ENCODE data around the gene CCDC87. TPM values are rescaled to one million over a fixed set of nuclear protein-coding genes. Genes with fewer than 3 reads are reported as not detected.

Gene CCDC87
- total and polyA plus RNA-seq, 8 donors = 0.05 to 15.9 (median 0.29) TPM; not detected in 4

GRCh38 chr11:66566221-66566620 is 26.6 kb downstream of the CCDC87 start:
- Histone ChIP-seq H3K27me3 (peaks cover 0 to 6% (median 0%) of the 10 kb centered on the region in 3 donors), H3K4me3 (no peak overlapping the region), H3K4me1 (peaks cover 15 to 22% (median 20%) of the 10 kb centered on the region in 4 donors), H3K27ac (no peak overlapping the region), H3K9me3 (no peaks in the 10 kb centered on the region), H3K36me3 (peaks cover 0 to 47% (median 22%) of the 10 kb centered on the region in 4 donors)
- 88 to 95% (median 95%) methylated on average over 8 of the region's 8 CpGs for WGBS, 5 donors
- TF ChIP-seq POLR2A (IDR thresholded peaks at IDR 0.05) (no peak), CTCF (IDR thresholded peaks at IDR 0.05) (no peak), POLR2AphosphoS5 (IDR thresholded peaks at IDR 0.05) (no peak), EP300 (IDR thresholded peaks at IDR 0.05) (no peak)
- intact Hi-C loops (cut with DNase I; ENCODE audit: low total_unique reads) = no loop called here
- DNase-seq = no peak

DNA sequence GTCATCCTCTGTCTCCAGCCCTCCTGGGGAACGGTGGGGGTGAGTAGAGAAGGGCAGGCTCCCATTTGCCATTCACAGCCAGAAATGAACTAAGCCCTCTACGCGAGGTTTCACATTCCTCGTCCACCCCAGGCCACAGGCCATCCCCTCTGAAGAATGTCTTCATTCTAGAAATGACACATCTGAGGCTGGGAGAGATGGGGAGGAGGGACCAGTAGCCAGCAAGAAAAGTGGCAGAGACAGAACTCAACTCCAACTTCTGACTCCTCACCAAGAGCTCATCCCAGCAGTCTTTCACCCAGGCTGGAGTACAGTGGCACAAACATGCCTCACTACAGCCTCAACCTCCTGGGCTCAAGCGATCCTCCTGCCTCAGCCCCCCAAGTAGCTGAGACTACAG is 27.9 kb downstream of the CCDC87 start:
- H3K4me1 ChIP-seq = peaks cover 15 to 22% (median 20%) of the 10 kb centered on the region in 4 donors
- peaks cover 0 to 47% (median 22%) of the 10 kb centered on the region in 4 donors for H3K36me3 ChIP-seq
- TF ChIP-seq EP300 (IDR thresholded peaks at IDR 0.05) (no peak), CTCF (IDR thresholded peaks at IDR 0.05) (no peak), POLR2AphosphoS5 (IDR thresholded peaks at IDR 0.05) (no peak), POLR2A (IDR thresholded peaks at IDR 0.05) (no peak)
- intact Hi-C loops (cut with DNase I; ENCODE audit: low total_unique reads) = no loop called here
- no peak overlapping the region for H3K4me3 ChIP-seq
- DNase-seq = no peak
- H3K27me3 ChIP-seq = peaks cover 0 to 6% (median 0%) of the 10 kb centered on the region in 3 donors
- H3K9me3 ChIP-seq = no peaks in the 10 kb centered on the region
- no peak overlapping the region for H3K27ac ChIP-seq
- WGBS, 5 donors = 85 to 91% (median 91%) methylated on average over 5 of the region's 5 CpGs

- Histone ChIP-seq H3K9me3 (no peaks in the 10 kb centered on the region), H3K27ac (no peak overlapping the region), H3K4me1 (peaks cover 15 to 24% (median 22%) of the 10 kb centered on the region in 4 donors), H3K4me3 (no peak overlapping the region), H3K36me3 (peaks cover 0 to 47% (median 22%) of the 10 kb centered on the region in 4 donors), H3K27me3 (peaks cover 0 to 7% (median 0%) of the 10 kb centered on the region in 3 donors)
- TF ChIP-seq POLR2A (IDR thresholded peaks at IDR 0.05) (no peak), EP300 (IDR thresholded peaks at IDR 0.05) (no peak), POLR2AphosphoS5 (IDR thresholded peaks at IDR 0.05) (no peak), CTCF (IDR thresholded peaks at IDR 0.05) (no peak)
- WGBS, 5 donors = 89 to 96% (median 93%) methylated on average over 13 to 14 of the region's 14 CpGs
- intact Hi-C loops (cut with DNase I; ENCODE audit: low total_unique reads) = no loop called here
- DNase-seq = no peak
These were observed 28.3 kb downstream of the CCDC87 start for GRCh38 chr11:66564538-66564937.

- intact Hi-C loops (cut with DNase I; ENCODE audit: low total_unique reads) = no loop called here
- WGBS, 5 donors = 90 to 95% (median 93%) methylated on average over 3 to 10 of the region's 10 CpGs
- TF ChIP-seq POLR2A (IDR thresholded peaks at IDR 0.05) (no peak), EP300 (IDR thresholded peaks at IDR 0.05) (no peak), POLR2AphosphoS5 (IDR thresholded peaks at IDR 0.05) (no peak), CTCF (IDR thresholded peaks at IDR 0.05) (no peak)
- Histone ChIP-seq H3K27me3 (peaks cover 0 to 14% (median 6%) of the 10 kb centered on the region in 3 donors), H3K4me3 (no peak overlapping the region), H3K36me3 (peaks cover 0 to 47% (median 22%) of the 10 kb centered on the region in 4 donors), H3K4me1 (peaks cover 21 to 27% (median 26%) of the 10 kb centered on the region in 4 donors), H3K27ac (no peak overlapping the region), H3K9me3 (no peaks in the 10 kb centered on the region)
- DNase-seq = no peak
These were observed 29.0 kb downstream of the CCDC87 start for GRCh38 chr11:66563832-66564231.

All from stomach (tissue), 9 donors.